Keratinocyte (primary cell): ENCODE data around the gene CXCL14. TPM values are rescaled to one million over a fixed set of nuclear protein-coding genes. Genes with fewer than 3 reads are reported as not detected.

Source experiments
- DNase-seq: peaks from one replicate; pipeline ENCODE4 v3.0.0-alpha.2; 2011; ENCODE audit warnings: low read depth, missing footprints, low spot score
- FAIRE-seq: peaks from 2 replicates; lab custom pipeline; 2011; peaks lifted over from hg19 to GRCh38; lab: Jason Lieb, UNC
- H2AFZ ChIP-seq: 2 replicates; pipeline ENCODE4 v1.6.0; 2012; ENCODE audit warnings: low read length, control low read depth, inconsistent platforms; ENCODE audit not compliant: control insufficient read depth
- H3K27ac ChIP-seq: 2 replicates; pipeline ENCODE4 v1.5.1; 2011; ENCODE audit warnings: low read length; ENCODE audit not compliant: control insufficient read depth, insufficient read depth
- H3K27me3 ChIP-seq: 3 replicates; pipeline ENCODE4 v1.6.0; 2011; ENCODE audit warnings: low read length; ENCODE audit not compliant: control insufficient read depth, insufficient read depth; ENCODE audit errors: extremely low read depth
- H3K36me3 ChIP-seq, 2 experiments: 2 replicates in 1 of 2; 3 replicates in 1 of 2; pipeline ENCODE4 v1.5.1; 2011; ENCODE audit warnings: low read length in 2 of 2, mild to moderate bottlenecking in 1 of 2; ENCODE audit not compliant: control insufficient read depth in 2 of 2, insufficient read depth in 2 of 2; ENCODE audit errors: extremely low read depth in 1 of 2
- H3K4me1 ChIP-seq: 3 replicates; pipeline ENCODE4 v1.5.1; 2011; ENCODE audit warnings: low read length; ENCODE audit not compliant: control insufficient read depth, insufficient read depth; ENCODE audit errors: extremely low read depth
- H3K4me2 ChIP-seq: 3 replicates; pipeline ENCODE4 v1.6.0; 2011; ENCODE audit warnings: low read depth, low read length; ENCODE audit not compliant: control insufficient read depth, insufficient read depth; ENCODE audit errors: extremely low read depth
- H3K4me3 ChIP-seq, 3 experiments: fragments of 200-600 bp in 1 of 3; sonication (generic) in 1 of 3; 2 replicates in 2 of 3; 3 replicates in 1 of 3; pipeline ENCODE4 v1.5.1; 2011 to 2016; ENCODE audit warnings: low read length in 3 of 3, mild to moderate bottlenecking in 3 of 3, control low read depth in 2 of 3, inconsistent platforms in 1 of 3, low read depth in 1 of 3, mixed read lengths in 1 of 3, mixed run types in 1 of 3, moderate library complexity in 1 of 3; ENCODE audit not compliant: control insufficient read depth in 2 of 3, insufficient read depth in 2 of 3; ENCODE audit errors: extremely low read depth in 1 of 3
- H3K79me2 ChIP-seq: 2 replicates; pipeline ENCODE4 v1.6.0; 2012; ENCODE audit warnings: low read length; ENCODE audit not compliant: control insufficient read depth, insufficient read depth
- H3K9ac ChIP-seq: 3 replicates; pipeline ENCODE4 v1.6.0; 2011; ENCODE audit warnings: low read length; ENCODE audit not compliant: control insufficient read depth, insufficient read depth; ENCODE audit errors: extremely low read depth
- H3K9me1 ChIP-seq: 3 replicates; pipeline ENCODE4 v1.6.0; 2011; ENCODE audit warnings: low read length; ENCODE audit not compliant: control insufficient read depth, insufficient read depth; ENCODE audit errors: extremely low read depth
- H3K9me3 ChIP-seq: 2 replicates; pipeline ENCODE4 v1.5.1; 2012; ENCODE audit warnings: low read depth, low read length; ENCODE audit not compliant: control insufficient read depth
- H4K20me1 ChIP-seq: 3 replicates; pipeline ENCODE4 v1.6.0; 2011; ENCODE audit warnings: low read length; ENCODE audit not compliant: control insufficient read depth, insufficient read depth; ENCODE audit errors: extremely low read depth
- CTCF ChIP-seq, 3 experiments: IDR thresholded peaks in 1 of 3; conservative IDR thresholded peaks in 1 of 3; optimal IDR thresholded peaks in 1 of 3; 2 replicates in 2 of 3; 3 replicates in 1 of 3; pipeline versions ENCODE3 to v1.5.1; 2011; ENCODE audit warnings: low read length in 3 of 3, mild to moderate bottlenecking in 3 of 3, moderate library complexity in 2 of 3, control low read depth in 1 of 3, inconsistent platforms in 1 of 3; ENCODE audit not compliant: insufficient read depth in 2 of 3; ENCODE audit errors: extremely low read depth in 1 of 3
- EZH2 ChIP-seq: IDR thresholded peaks from one replicate; pipeline ENCODE4 v1.6.1; 2012; ENCODE audit warnings: inconsistent platforms, mild to moderate bottlenecking, low read length, moderate library complexity
- dilution Hi-C: fragments of 300-500 bp; cut with MboI; formaldehyde crosslinking; loops from one replicate; pipeline ENCODE4 v1.7.0; 2020; ENCODE audit warnings: low sequenced_read_pairs; ENCODE audit not compliant: extremely low pct_ligation_motif_present
- polyA plus RNA-seq, 5 experiments: library from polyadenylated mRNA; depleted of rRNA in 3 of 5; stranded (reverse) in 3 of 5; stranded (forward) in 1 of 5; unstranded in 1 of 5; fragments of >200 nt; gene quantifications; 1 replicate in 1 of 5; 2 replicates in 3 of 5; 3 replicates in 1 of 5; pipeline versions ENCODE4 v1.2.1 to v1.2.3, GENCODE V29; 2011 to 2012; ENCODE audit warnings: missing spikeins in 2 of 5, low read depth in 1 of 5, low replicate concordance in 1 of 5

The CXCL14 gene
- polyA plus RNA-seq, 1 donor (not counting 4 experiments of a cell fraction or from before 2014, with no cell fraction given): 124 TPM

GRCh38 chr5:135593141-135593540 lies 14.3 kb upstream of the CXCL14 start:
- H3K4me2 ChIP-seq: no peak overlapping the region
- no peaks in the 10 kb centered on the region for H4K20me1 ChIP-seq
- H3K9me3 ChIP-seq: no peaks in the 10 kb centered on the region
- no peaks in the 10 kb centered on the region for H3K79me2 ChIP-seq
- H2AFZ ChIP-seq: no peak overlapping the region
- no peak overlapping the region for H3K27ac ChIP-seq
- no peak overlapping the region for H3K4me3 ChIP-seq
- dilution Hi-C loops: loop anchor here (25.0 kb wide), 1 partner anchor 144 kb away; no protein-coding TSS in a partner anchor
- no peaks in the 10 kb centered on the region for H3K36me3 ChIP-seq
- no peak for FAIRE-seq
- H3K4me1 ChIP-seq: peaks cover 7% of the 10 kb centered on the region
- DNase-seq: no peak
- H3K9ac ChIP-seq: no peak overlapping the region
- no peaks in the 10 kb centered on the region for H3K27me3 ChIP-seq
- no peak for TF ChIP-seq CTCF (optimal IDR thresholded peaks at IDR 0.05 in 1 of 3, IDR thresholded peaks at IDR 0.05 in 1 of 3, conservative IDR thresholded peaks at IDR 0.05 in 1 of 3; ENCODE audit: extremely low read depth in 1 of 3, insufficient read depth in 2 of 3, low read length in 3 of 3)
- TF ChIP-seq EZH2: no peak
- no peaks in the 10 kb centered on the region for H3K9me1 ChIP-seq

- DNase-seq (no peak), FAIRE-seq (no peak)
- TF ChIP-seq CTCF (optimal IDR thresholded peaks at IDR 0.05 in 1 of 3, IDR thresholded peaks at IDR 0.05 in 1 of 3, conservative IDR thresholded peaks at IDR 0.05 in 1 of 3; ENCODE audit: extremely low read depth in 1 of 3, insufficient read depth in 2 of 3, low read length in 3 of 3) (no peak), EZH2 (no peak)
- Histone ChIP-seq H3K9me3 (no peaks in the 10 kb centered on the region), H3K9ac (no peak overlapping the region), H3K79me2 (no peaks in the 10 kb centered on the region), H2AFZ (no peak overlapping the region), H3K36me3 (no peaks in the 10 kb centered on the region), H3K27me3 (no peaks in the 10 kb centered on the region), H3K9me1 (no peaks in the 10 kb centered on the region), H4K20me1 (no peaks in the 10 kb centered on the region), H3K27ac (no peak overlapping the region), H3K4me3 (no peak overlapping the region), H3K4me2 (no peak overlapping the region), H3K4me1 (peaks cover 7% of the 10 kb centered on the region)
- dilution Hi-C loops: loop anchor here (25.0 kb wide), 1 partner anchor 145 kb away; no protein-coding TSS in a partner anchor
Measured at GRCh38 chr5:135592312-135593045, 13.7 kb upstream of the CXCL14 start.
